Activated naive CD8-positive, alpha-beta T cell (primary cell): ENCODE data around the gene PPIG.
"Not testable (repeated sequence)": the region's sequence is repeated elsewhere in the genome, so short reads cannot be mapped to it uniquely, and the experiment has no call there.

Experiments
- H3K27ac Mint-ChIP-seq: one replicate; pipeline ENCODE4 v1.8.0; 2021; ENCODE audit warnings: mixed read lengths
- H3K27me3 Mint-ChIP-seq: one replicate; pipeline ENCODE4 v1.8.0; 2021; ENCODE audit warnings: mixed read lengths
- H3K36me3 Mint-ChIP-seq: one replicate; pipeline ENCODE4 v1.8.0; 2021; ENCODE audit warnings: mixed read lengths
- H3K4me1 Mint-ChIP-seq: one replicate; pipeline ENCODE4 v1.8.0; 2021; ENCODE audit warnings: low read depth, mixed read lengths
- H3K4me3 Mint-ChIP-seq: one replicate; pipeline ENCODE4 v1.8.0; 2021; ENCODE audit warnings: mild to moderate bottlenecking, mixed read lengths
- H3K9me3 Mint-ChIP-seq: one replicate; pipeline ENCODE4 v1.8.0; 2021; ENCODE audit warnings: low read depth, mixed read lengths

Gene PPIG

DNA sequence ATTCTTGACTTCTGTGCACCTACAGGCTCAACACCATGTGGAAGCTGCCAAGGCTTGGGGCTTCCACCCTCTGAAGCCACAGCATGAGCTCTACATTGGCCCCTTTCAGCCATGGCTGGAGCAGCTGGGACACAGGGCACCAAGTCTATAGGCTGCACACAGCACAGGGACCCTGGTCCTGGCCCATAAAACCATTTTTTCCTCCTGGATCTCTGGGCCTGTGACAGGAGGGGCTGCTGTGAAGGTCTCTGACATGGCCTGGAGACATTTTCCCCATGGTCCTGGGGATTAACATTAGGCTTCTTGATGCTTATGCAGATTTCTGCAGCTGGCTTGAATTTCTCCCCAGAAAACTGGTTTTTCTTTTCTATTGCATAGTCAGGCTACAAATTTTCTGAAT lies 103.8 kb downstream of the PPIG start:
- not testable (repeated sequence) for H3K4me3 Mint-ChIP-seq, H3K4me1 Mint-ChIP-seq, H3K9me3 Mint-ChIP-seq, H3K27me3 Mint-ChIP-seq, H3K27ac Mint-ChIP-seq
- peaks cover 18% of the 10 kb centered on the region for H3K36me3 Mint-ChIP-seq

DNA sequence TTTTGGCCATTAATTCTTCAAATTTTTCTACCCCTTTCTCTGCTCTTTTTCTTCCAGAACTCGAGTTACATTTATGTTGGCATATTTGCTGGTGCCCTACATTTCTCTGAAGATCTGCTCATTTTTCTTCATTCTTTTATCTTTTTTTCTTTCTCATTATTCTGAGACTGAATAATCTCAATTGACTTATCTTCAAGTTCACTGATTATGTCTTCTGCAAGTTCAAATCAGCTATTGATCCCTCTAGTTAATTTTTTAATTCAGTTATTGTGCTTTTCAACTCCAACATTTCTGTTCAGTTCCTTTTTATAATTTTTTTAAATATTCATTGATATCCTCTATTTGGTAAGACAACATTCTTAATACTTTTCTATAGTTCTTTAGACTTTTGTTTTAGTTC lies 106.8 kb downstream of the PPIG start:
- Mint-ChIP-seq H3K27ac (no peak overlapping the region), H3K36me3 (peaks cover 18% of the 10 kb centered on the region), H3K4me1 (peaks cover 21% of the 10 kb centered on the region), H3K27me3 (peaks cover 1% of the 10 kb centered on the region), H3K9me3 (peaks cover 5% of the 10 kb centered on the region), H3K4me3 (no peak overlapping the region)
